ENCODE results near the gene CKS1B.

The CKS1B gene

DNA sequence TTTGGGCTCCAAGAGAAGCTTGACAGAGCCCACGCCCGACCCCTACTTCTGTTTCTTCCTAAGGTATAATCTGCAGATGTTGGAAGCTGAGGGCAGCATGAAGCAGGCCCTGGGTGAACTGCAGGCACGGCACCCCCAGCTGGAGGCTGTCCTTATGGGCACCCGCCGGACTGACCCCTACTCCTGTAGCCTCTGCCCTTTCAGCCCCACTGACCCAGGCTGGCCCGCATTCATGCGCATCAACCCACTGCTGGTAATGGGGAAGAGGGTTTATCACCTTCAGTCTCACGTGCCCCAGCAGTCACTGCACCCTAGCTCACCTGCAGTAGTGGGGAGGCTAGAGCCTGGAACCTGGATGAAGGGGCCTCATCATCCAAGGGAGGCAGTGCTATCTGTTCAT is 15.8 kb downstream of the CKS1B start:
- Histone ChIP-seq H3K4me3 (ENCODE audit: low read length) (no peak overlapping the region), H2AFZ (ENCODE audit: low read length) (no peak overlapping the region), H3K9me2 (replicated peaks; ENCODE audit: insufficient read depth, low read length) (no peaks in the 10 kb centered on the region), H3K79me2 (ENCODE audit: low read length) (peaks cover 50% of the 10 kb centered on the region), H3K4me1 (ENCODE audit: low read length) (peaks cover 9% of the 10 kb centered on the region; the same call in 1 of the 2 replicates), H3K36me3 (replicated peaks; ENCODE audit: insufficient read depth, low read length) (peaks cover 16% of the 10 kb centered on the region), H4K20me1 (ENCODE audit: insufficient read depth, low read length) (no peaks in the 10 kb centered on the region), H3K27me3 (replicated peaks; ENCODE audit: insufficient read depth, low read length) (no peaks in the 10 kb centered on the region), H3K9ac (ENCODE audit: low read length) (no peak overlapping the region), H3K27ac (ENCODE audit: low read length) (no peak overlapping the region), H3F3A (ENCODE audit: insufficient read depth, low read length) (peaks cover 22% of the 10 kb centered on the region; the same call in 1 of the 2 replicates), H3K9me3 (replicated peaks; ENCODE audit: insufficient read depth, low read length) (no peaks in the 10 kb centered on the region), H3K4me2 (ENCODE audit: low read depth, low read length) (no peak overlapping the region)
- no peak for DNase-seq
- no peak for TF ChIP-seq EZH2phosphoT487 (IDR thresholded peaks at IDR 0.05; ENCODE audit: low read length)
- TF ChIP-seq EZH2 (optimal IDR thresholded peaks at IDR 0.05; ENCODE audit: low read depth, low read length), result no peak
- TF ChIP-seq CTCF (IDR thresholded peaks at IDR 0.05; ENCODE audit: low read length), result no peak

DNA sequence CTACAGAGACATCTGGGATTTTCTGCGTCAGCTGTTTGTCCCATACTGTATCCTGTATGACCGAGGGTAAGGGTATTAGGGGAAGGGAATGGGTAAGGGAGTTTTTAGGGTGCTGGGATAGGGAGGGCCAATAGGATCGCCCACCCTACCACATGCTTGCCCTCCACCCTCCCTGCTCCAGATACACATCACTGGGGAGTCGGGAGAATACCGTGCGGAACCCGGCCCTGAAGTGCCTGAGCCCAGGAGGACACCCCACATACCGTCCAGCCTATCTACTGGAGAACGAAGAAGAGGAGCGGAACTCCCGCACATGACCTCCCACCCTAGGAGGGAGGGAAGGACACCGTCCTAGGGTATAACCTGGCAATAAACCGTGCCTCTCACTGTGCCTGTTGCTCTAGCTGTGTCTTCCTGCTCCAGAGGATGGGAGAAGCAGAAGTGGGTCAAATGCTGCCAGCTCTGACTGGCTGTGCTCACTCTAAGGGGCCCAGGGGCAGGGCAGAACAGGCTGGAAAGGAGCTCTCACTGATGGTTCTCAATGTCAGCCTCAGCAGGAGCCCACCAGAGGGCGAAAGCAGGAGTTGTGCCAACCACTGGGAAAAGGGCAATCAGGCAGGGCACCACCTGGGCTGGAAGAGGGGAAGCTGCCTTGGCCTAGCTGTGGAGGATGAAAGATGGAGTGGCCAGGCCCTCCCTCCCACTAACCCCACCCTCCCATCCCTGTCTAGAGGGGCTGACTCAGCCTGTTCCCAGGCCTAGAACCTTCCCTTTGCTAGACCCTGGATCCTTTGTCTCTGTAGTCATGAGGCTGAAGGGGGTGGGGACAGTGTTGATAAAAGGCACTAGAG is 18.5 kb downstream of the CKS1B start:
- Histone ChIP-seq H3K4me2 (ENCODE audit: low read depth, low read length) (no peak overlapping the region), H3K27me3 (replicated peaks; ENCODE audit: insufficient read depth, low read length) (no peaks in the 10 kb centered on the region), H2AFZ (ENCODE audit: low read length) (no peak overlapping the region), H4K20me1 (ENCODE audit: insufficient read depth, low read length) (no peaks in the 10 kb centered on the region), H3K4me1 (ENCODE audit: low read length) (peaks cover 9% of the 10 kb centered on the region; the same call in 1 of the 2 replicates), H3F3A (ENCODE audit: insufficient read depth, low read length) (peaks cover 28% of the 10 kb centered on the region), H3K9ac (ENCODE audit: low read length) (no peak overlapping the region), H3K36me3 (replicated peaks; ENCODE audit: insufficient read depth, low read length) (peaks cover 12% of the 10 kb centered on the region), H3K79me2 (ENCODE audit: low read length) (peaks cover 24% of the 10 kb centered on the region), H3K27ac (ENCODE audit: low read length) (no peak overlapping the region), H3K9me2 (replicated peaks; ENCODE audit: insufficient read depth, low read length) (no peaks in the 10 kb centered on the region), H3K4me3 (ENCODE audit: low read length) (no peak overlapping the region), H3K9me3 (replicated peaks; ENCODE audit: insufficient read depth, low read length) (no peaks in the 10 kb centered on the region)
- peak; percentile 19 for DNase-seq
- TF ChIP-seq EZH2phosphoT487 (IDR thresholded peaks at IDR 0.05; ENCODE audit: low read length) (no peak), CTCF (IDR thresholded peaks at IDR 0.05; ENCODE audit: low read length) (peak; percentile 22; the same call in 1 of the 2 replicates), EZH2 (optimal IDR thresholded peaks at IDR 0.05; ENCODE audit: low read depth, low read length) (no peak)

DNA sequence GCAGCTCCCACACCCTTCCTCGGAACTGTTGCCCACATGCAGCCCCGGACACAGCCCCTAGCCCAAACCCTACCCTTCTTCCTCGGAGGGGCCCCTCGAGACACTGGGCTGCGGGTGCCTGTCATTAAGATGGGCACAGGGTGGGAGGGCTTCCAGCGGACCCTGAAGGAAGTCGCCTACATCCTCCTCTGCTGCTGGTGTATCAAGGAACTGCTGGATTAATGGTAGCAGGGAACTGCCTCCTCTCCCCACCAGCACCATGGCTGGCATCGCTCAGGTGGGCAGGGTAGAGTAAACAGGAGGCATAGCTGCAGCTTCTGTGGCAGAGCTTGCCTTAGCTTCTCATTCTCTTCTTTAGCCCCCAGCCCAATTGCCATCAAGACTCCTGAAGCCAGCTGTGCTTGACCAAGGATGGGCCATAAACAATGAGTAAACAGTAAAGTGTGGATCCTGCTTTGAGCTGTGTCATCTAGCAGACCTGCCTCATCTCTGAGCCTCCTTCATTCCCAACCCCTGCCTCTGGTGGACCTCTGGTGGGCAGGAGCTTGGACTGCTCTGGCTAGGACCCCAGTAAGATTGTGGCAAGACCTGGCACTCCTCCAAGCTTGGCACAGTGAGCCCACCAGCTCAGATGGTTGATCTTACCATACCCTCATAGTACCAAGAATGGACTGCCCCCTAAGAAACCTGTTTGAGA is 19.2 kb downstream of the CKS1B start, which contains the start of gene LENEP:
Gene LENEP, plus strand, starts transcription at position 15 of the 697 bp plus-strand sequence. Its CDS starts 22 bp downstream, at position 37.
- no peak within 1 kb of the TSS for H3K4me2 ChIP-seq (ENCODE audit: low read depth, low read length)
- H3K4me1 ChIP-seq (ENCODE audit: low read length), result peaks cover 9% of the 10 kb centered on the region; the same call in 1 of the 2 replicates
- DNase-seq, result no peak
- no peak within 1 kb of the TSS for H3K9ac ChIP-seq (ENCODE audit: low read length)
- H4K20me1 ChIP-seq (ENCODE audit: insufficient read depth, low read length), result no peaks in the 10 kb centered on the region
- H3K9me3 ChIP-seq (replicated peaks; ENCODE audit: insufficient read depth, low read length), result no peaks in the 10 kb centered on the region
- H3K4me3 ChIP-seq (ENCODE audit: low read length), result no peak within 1 kb of the TSS
- no peaks in the 10 kb centered on the region for H3K9me2 ChIP-seq (replicated peaks; ENCODE audit: insufficient read depth, low read length)
- peaks cover 5% of the 10 kb centered on the region; the same call in 1 of the 2 replicates for H3K36me3 ChIP-seq (replicated peaks; ENCODE audit: insufficient read depth, low read length)
- H3K27ac ChIP-seq (ENCODE audit: low read length), result peak within 1 kb of the TSS; percentile 8; the same call in 1 of the 2 replicates
- H3K79me2 ChIP-seq (ENCODE audit: low read length), result peaks cover 16% of the 10 kb centered on the region
- peaks cover 35% of the 10 kb centered on the region for H3F3A ChIP-seq (ENCODE audit: insufficient read depth, low read length)
- no peak within 1 kb of the TSS for H2AFZ ChIP-seq (ENCODE audit: low read length)
- TF ChIP-seq CTCF (IDR thresholded peaks at IDR 0.05; ENCODE audit: low read length), result no peak
- no peaks in the 10 kb centered on the region for H3K27me3 ChIP-seq (replicated peaks; ENCODE audit: insufficient read depth, low read length)
